Measurements from ENCODE around the gene CLASP1.

DNA sequence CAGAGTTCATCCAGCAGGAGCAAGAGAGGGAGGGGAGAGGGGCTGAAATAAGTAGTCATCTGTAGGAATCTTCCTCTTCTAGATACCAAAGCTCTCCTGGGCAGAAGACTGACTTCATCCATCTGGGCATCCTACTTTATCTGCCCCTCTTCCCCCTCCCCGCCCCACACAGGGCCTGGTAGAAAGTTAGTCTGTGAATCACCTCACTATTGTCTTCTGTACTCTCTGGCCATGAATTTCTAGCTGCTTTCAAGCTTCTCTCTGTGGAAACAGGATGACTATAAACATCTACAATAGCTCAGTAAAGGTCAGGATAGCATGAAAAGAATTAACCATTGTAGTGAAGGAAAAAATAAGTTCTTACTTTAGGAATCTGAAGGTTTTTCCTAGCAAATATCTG lies 166.2 kb downstream of the CLASP1 start:
- TF ChIP-seq RNF2 (IDR thresholded peaks at IDR 0.05; ENCODE audit: borderline replicate concordance, low read depth, low read length, missing control alignments, poor library complexity, severe bottlenecking) = no peak
- no peak for TF ChIP-seq EZH2 (IDR thresholded peaks at IDR 0.05; ENCODE audit: low read depth, low read length, severe bottlenecking)
- no peak for TF ChIP-seq CTCF (IDR thresholded peaks at IDR 0.05; ENCODE audit: control extremely low read depth in 1 of 3, insufficient read depth in 1 of 3, low read depth in 1 of 3, low read length in 3 of 3)
- no peak for TF ChIP-seq GABPA (IDR thresholded peaks at IDR 0.05; ENCODE audit: borderline replicate concordance, insufficient read depth, low read length)
- no peak for TF ChIP-seq SIRT6 (IDR thresholded peaks at IDR 0.05; ENCODE audit: low read length)
- no peak for TF ChIP-seq POLR2A (IDR thresholded peaks at IDR 0.05; ENCODE audit: control extremely low read depth in 1 of 2, low read depth in 2 of 2, low read length in 2 of 2)

Data from H1 (cell line).